OCI-LY7 (cell line): ENCODE measurements around the gene ORM2. TPM values are rescaled to one million over a fixed set of nuclear protein-coding genes. Genes with fewer than 3 reads are reported as not detected.

Source experiments
- BruUV-seq: library from RNA; stranded (reverse); fragments of 400-500 nt; replicated peaks from 2 replicates; lab custom pipeline; 2021; lab: Mats Ljungman, UMichigan
- CTCF ChIA-PET: fragments of 300-600 bp; sonication (Branson Sonifier 250); formaldehyde crosslinking; loops from one replicate; lab custom pipeline; 2022; ENCODE audit warnings: antibody characterized with exemption; ENCODE audit not compliant: unreplicated experiment; lab: Charles Lee
- POLR2A ChIA-PET: fragments of 300-600 bp; sonication (Branson Sonifier 250); formaldehyde crosslinking; loops from one replicate; lab custom pipeline; 2022; ENCODE audit warnings: antibody characterized with exemption; lab: Charles Lee
- DNase-seq: peaks from one replicate; pipeline ENCODE4 v3.0.0-alpha.2; 2015; ENCODE audit warnings: low spot score
- H2AFZ ChIP-seq: fragments of 200-600 bp; sonication (generic), shearing (Covaris generic); 2 replicates; pipeline ENCODE4 v1.6.1; 2014; ENCODE audit warnings: mild to moderate bottlenecking, antibody characterized with exemption, low read length, moderate library complexity
- H3K27ac ChIP-seq: fragments of 200-600 bp; sonication (generic); 2 replicates; pipeline ENCODE4 v1.5.1; 2014; ENCODE audit warnings: mixed run types, low read depth, mild to moderate bottlenecking, moderate library complexity, low read length, inconsistent platforms; ENCODE audit not compliant: poor library complexity, severe bottlenecking
- H3K36me3 ChIP-seq: fragments of 200-600 bp; sonication (generic); 2 replicates; pipeline ENCODE4 v1.6.1; 2014; ENCODE audit warnings: mild to moderate bottlenecking, antibody characterized with exemption, low read length, moderate library complexity, mixed read lengths; ENCODE audit not compliant: insufficient read depth
- H3K4me1 ChIP-seq: fragments of 200-600 bp; sonication (generic); 2 replicates; pipeline ENCODE4 v1.5.1; 2014; ENCODE audit warnings: mild to moderate bottlenecking, low read length; ENCODE audit not compliant: insufficient read depth, poor library complexity, severe bottlenecking
- H3K4me2 ChIP-seq: fragments of 200-600 bp; sonication (generic); 2 replicates; pipeline ENCODE4 v1.6.1; 2014; ENCODE audit warnings: mild to moderate bottlenecking, low read length
- H3K4me3 ChIP-seq: fragments of 200-600 bp; sonication (generic); 2 replicates; pipeline ENCODE4 v1.5.1; 2014; ENCODE audit warnings: mild to moderate bottlenecking, low read depth, low read length; ENCODE audit not compliant: poor library complexity, severe bottlenecking
- H3K79me2 ChIP-seq: fragments of 200-600 bp; sonication (generic); 2 replicates; pipeline ENCODE4 v1.6.1; 2016; ENCODE audit warnings: low read depth, mild to moderate bottlenecking, low read length, moderate library complexity, mixed read lengths; ENCODE audit not compliant: insufficient read depth
- H3K9me2 ChIP-seq: fragments of 200-600 bp; sonication (generic); 2 replicates; pipeline ENCODE4 v1.6.1; 2016; ENCODE audit warnings: mild to moderate bottlenecking, low read length, mixed read lengths; ENCODE audit not compliant: insufficient read depth
- H3K9me3 ChIP-seq: fragments of 200-600 bp; sonication (generic); 2 replicates; pipeline ENCODE4 v1.6.1; 2014; ENCODE audit warnings: mild to moderate bottlenecking, mixed run types, low read length, mixed read lengths
- H4K20me1 ChIP-seq: fragments of 200-600 bp; sonication (generic); 2 replicates; pipeline ENCODE4 v1.6.1; 2014; ENCODE audit warnings: mild to moderate bottlenecking, antibody characterized with exemption, low read length, moderate library complexity, mixed read lengths; ENCODE audit not compliant: insufficient read depth
- CTCF ChIP-seq: fragments of 200-600 bp; sonication (generic); conservative IDR thresholded peaks from 2 replicates; pipeline ENCODE4 v1.5.1; 2014; ENCODE audit warnings: mild to moderate bottlenecking, antibody characterized with exemption, low read length, moderate library complexity, mixed read lengths
- EZH2phosphoT487 ChIP-seq: fragments of 200-600 bp; sonication (generic); IDR thresholded peaks from 2 replicates; pipeline ENCODE4 v1.6.1; 2018; ENCODE audit warnings: low read depth, borderline replicate concordance, mild to moderate bottlenecking, mixed run types, antibody characterized with exemption, low read length, moderate library complexity, mixed read lengths
- intact Hi-C: fragments of 100-400 bp; cut with micrococcal nuclease; formaldehyde crosslinking; loops from one replicate; pipeline ENCODE4 v1.10.0; 2022; ENCODE audit not compliant: unreplicated experiment
- total RNA-seq, 2 experiments: library from RNA; depleted of rRNA in 1 of 2; stranded (reverse); fragments of >200 nt in 1 of 2; shearing (Covaris generic) in 1 of 2; gene quantifications; 2 replicates each; pipeline ENCODE4 v1.2.3, GENCODE V29; 2014 to 2022

Gene ORM2
- total RNA-seq, 2 experiments from 2014 or later, result not detected

DNA sequence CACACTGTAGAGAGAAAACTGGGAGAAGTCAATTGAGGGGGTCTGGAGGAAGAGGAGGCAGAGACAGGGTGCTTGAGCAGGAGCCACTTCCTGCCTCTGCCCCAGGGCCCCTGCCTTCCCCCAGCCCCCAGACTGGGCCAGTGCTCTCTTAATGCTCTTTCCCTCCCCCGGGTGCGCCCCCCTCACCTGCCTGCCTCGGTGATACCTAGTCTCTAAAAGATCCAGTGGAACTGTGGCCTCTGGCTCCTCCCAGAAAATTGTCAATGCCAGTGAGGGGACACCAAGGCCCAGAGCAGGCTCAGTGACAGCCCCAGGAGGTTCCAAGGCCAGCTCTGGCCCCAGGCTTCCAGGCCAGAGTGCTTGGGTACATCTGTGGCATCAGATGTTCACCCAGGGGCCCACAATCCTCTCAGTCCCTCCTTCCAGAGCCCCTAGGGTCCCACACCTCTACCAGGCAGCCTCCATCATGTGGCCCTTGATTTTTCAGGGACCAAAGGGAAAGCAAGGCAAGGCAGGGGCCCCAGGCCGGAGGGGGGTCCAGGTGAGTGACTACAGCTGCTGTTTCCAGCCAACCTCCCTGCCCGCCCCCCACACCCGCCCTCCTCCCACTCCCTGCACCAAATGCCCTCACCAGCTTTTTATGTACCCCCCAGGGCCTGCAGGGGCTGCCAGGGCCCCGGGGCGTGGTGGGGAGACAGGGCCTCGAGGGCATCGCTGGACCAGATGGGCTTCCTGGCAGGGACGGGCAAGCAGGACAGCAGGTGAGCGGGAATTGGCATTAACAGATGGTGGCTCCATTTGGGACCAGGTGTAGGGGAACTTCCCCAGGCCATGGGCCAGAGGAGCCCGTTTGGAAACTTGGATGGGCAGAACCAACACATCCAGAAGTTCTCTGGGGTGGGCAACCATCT, 39.8 kb upstream of the ORM2 start:
- POLR2A ChIA-PET, result no interaction called here
- Histone ChIP-seq H4K20me1 (no peaks in the 10 kb centered on the region), H3K4me1 (no peaks in the 10 kb centered on the region), H3K36me3 (no peaks in the 10 kb centered on the region), H3K4me2 (no peak overlapping the region), H3K27ac (no peak overlapping the region), H2AFZ (no peak overlapping the region), H3K9me3 (peaks cover 5% of the 10 kb centered on the region; the same call in 1 of the 2 replicates), H3K4me3 (no peak overlapping the region), H3K9me2 (no peaks in the 10 kb centered on the region), H3K79me2 (no peaks in the 10 kb centered on the region)
- TF ChIP-seq CTCF (no peak), EZH2phosphoT487 (no peak)
- BruUV-seq, result no TSS peak
- CTCF ChIA-PET, result no interaction called here
- intact Hi-C loops, result loop anchor here (2.0 to 5.0 kb wide), 2 partner anchors 51 to 133 kb away; partner anchors contain the start of gene COL27A1
- no peak for DNase-seq

GRCh38 chr9:114290561-114290986, 39.1 kb upstream of the ORM2 start:
- H3K9me3 ChIP-seq, result peaks cover 12% of the 10 kb centered on the region; the same call in 1 of the 2 replicates
- no peak overlapping the region for H2AFZ ChIP-seq
- POLR2A ChIA-PET, result no interaction called here
- no peak overlapping the region for H3K27ac ChIP-seq
- intact Hi-C loops, result loop anchor here (2.0 to 5.0 kb wide), 2 partner anchors 52 to 133 kb away; partner anchors contain the start of gene COL27A1
- no peak overlapping the region for H3K4me2 ChIP-seq
- H3K9me2 ChIP-seq, result no peaks in the 10 kb centered on the region
- H3K4me3 ChIP-seq, result no peak overlapping the region
- TF ChIP-seq EZH2phosphoT487 (no peak), CTCF (no peak)
- H4K20me1 ChIP-seq, result no peaks in the 10 kb centered on the region
- CTCF ChIA-PET, result interaction anchor here (0.6 to 1.2 kb wide), 3 partner anchors 103 to 208 kb away, joined by 4 to 5 read pairs (median 4); no protein-coding TSS in a partner anchor
- DNase-seq, result no peak
- no peaks in the 10 kb centered on the region for H3K4me1 ChIP-seq
- BruUV-seq, result no TSS peak
- no peaks in the 10 kb centered on the region for H3K36me3 ChIP-seq
- H3K79me2 ChIP-seq, result no peaks in the 10 kb centered on the region
